CD4-positive, alpha-beta T cell (primary cell): ENCODE results near the gene OTUD4. TPM values are rescaled to one million over a fixed set of nuclear protein-coding genes. Genes with fewer than 3 reads are reported as not detected.
A peak's percentile ranks its signal among the peaks of the same experiment; 100 is the strongest.

ENCODE experiments used
- ATAC-seq: fragments of 200-7000 bp; cut with Tn5 transposase; one replicate; pipeline ENCODE4 v1.10.0; 2022; ENCODE audit warnings: mild to moderate bottlenecking; ENCODE audit not compliant: poor library complexity
- CTCF ChIA-PET: fragments of 350-600 bp; sonication (Branson Sonifier 250); formaldehyde crosslinking; loops from one replicate; lab custom pipeline; 2021; ENCODE audit warnings: antibody characterized with exemption, inconsistent platforms; lab: Charles Lee
- POLR2A ChIA-PET: fragments of 350-600 bp; sonication (Branson Sonifier 250); formaldehyde crosslinking; loops from one replicate; lab custom pipeline; 2021; ENCODE audit warnings: antibody characterized with exemption, inconsistent platforms; lab: Charles Lee
- DNase-seq, 14 experiments: peaks; one replicate each; pipeline ENCODE4 v3.0.0-alpha.2; 2013 to 2020; ENCODE audit warnings: mixed read lengths in 2 of 14
- H3K27ac ChIP-seq, 2 donors: one replicate each; pipeline versions ENCODE4 v1.5.1 to v1.7.0; 2013; ENCODE audit warnings: low read length in 2 of 2, low read depth in 1 of 2, mild to moderate bottlenecking in 1 of 2
- H3K27me3 ChIP-seq, 2 experiments: 1 replicate in 1 of 2; 2 replicates in 1 of 2; pipeline versions ENCODE4 v1.6.1 to v1.7.0; 2013; ENCODE audit warnings: low read length in 2 of 2, control low read depth in 1 of 2, mild to moderate bottlenecking in 1 of 2, moderate library complexity in 1 of 2; ENCODE audit not compliant: insufficient read depth in 2 of 2, control insufficient read depth in 1 of 2
- H3K36me3 ChIP-seq: one replicate; pipeline ENCODE4 v1.6.1; 2013; ENCODE audit warnings: low read length, control low read depth; ENCODE audit not compliant: insufficient read depth
- H3K4me1 ChIP-seq: one replicate; pipeline ENCODE4 v1.6.1; 2013; ENCODE audit warnings: low read length, control low read depth; ENCODE audit not compliant: insufficient read depth
- H3K4me3 ChIP-seq: one replicate; pipeline ENCODE4 v1.5.1; 2013; ENCODE audit warnings: mild to moderate bottlenecking, low read length, moderate library complexity
- H3K9me3 ChIP-seq, 2 experiments: 1 replicate in 1 of 2; 2 replicates in 1 of 2; pipeline versions ENCODE4 v1.6.1 to v1.7.0; 2013; ENCODE audit warnings: low read length in 2 of 2, mild to moderate bottlenecking in 2 of 2, control low read depth in 1 of 2, moderate library complexity in 1 of 2; ENCODE audit not compliant: control insufficient read depth in 1 of 2, insufficient read depth in 1 of 2
- H3K27ac Mint-ChIP-seq: one replicate; pipeline ENCODE4 v1.8.0; 2020; ENCODE audit warnings: mixed read lengths
- H3K27me3 Mint-ChIP-seq: one replicate; pipeline ENCODE4 v1.8.0; 2021; ENCODE audit warnings: mixed read lengths
- H3K36me3 Mint-ChIP-seq: one replicate; pipeline ENCODE4 v1.8.0; 2021; ENCODE audit warnings: low read depth, mixed read lengths
- H3K4me1 Mint-ChIP-seq: one replicate; pipeline ENCODE4 v1.8.0; 2021; ENCODE audit warnings: low read depth, mixed read lengths
- H3K4me3 Mint-ChIP-seq: one replicate; pipeline ENCODE4 v1.8.0; 2020; ENCODE audit warnings: mild to moderate bottlenecking, mixed read lengths
- H3K9me3 Mint-ChIP-seq: one replicate; pipeline ENCODE4 v1.8.0; 2020; ENCODE audit warnings: mixed read lengths
- CTCF ChIP-seq: fragments of 200-600 bp; IDR thresholded peaks from one replicate; pipeline ENCODE4 v1.8.0; 2022; ENCODE audit warnings: antibody characterized with exemption, mild to moderate bottlenecking
- intact Hi-C, 2 experiments: fragments of 100-400 bp; cut with DNase I in 1 of 2; cut with micrococcal nuclease in 1 of 2; formaldehyde crosslinking; loops; one replicate each; pipeline versions ENCODE4 v1.15.1 to v1.9.0; 2023 to 2025; cut with DNase I, micrococcal nuclease
- total RNA-seq, 174 experiments: library from RNA in 2 of 174; stranded (reverse) in 2 of 174; gene quantifications; one replicate each; pipeline ENCODE4 v1.2.3 and lab custom pipeline; 2021 to 2026

OTUD4 gene
- total RNA-seq, 2 experiments from 2014 or later, result 75.1 to 81.1 TPM

GRCh38 chr4:145101091-145101490 lies 79.3 kb downstream of the OTUD4 start:
- no peak for TF ChIP-seq CTCF
- H3K9me3 Mint-ChIP-seq, result no peaks in the 10 kb centered on the region
- H3K27ac ChIP-seq, result no peak overlapping the region
- H3K4me3 ChIP-seq, result no peak overlapping the region
- no peaks in the 10 kb centered on the region for H3K27me3 ChIP-seq
- H3K9me3 ChIP-seq, result no peaks in the 10 kb centered on the region
- H3K36me3 ChIP-seq, result peaks cover 23% of the 10 kb centered on the region
- H3K4me3 Mint-ChIP-seq, result no peak overlapping the region
- peaks cover 26% of the 10 kb centered on the region for H3K4me1 ChIP-seq
- DNase-seq (no peak), ATAC-seq (no peak)
- no peak overlapping the region for H3K27ac Mint-ChIP-seq
- H3K27me3 Mint-ChIP-seq, result no peaks in the 10 kb centered on the region
- ChIA-PET POLR2A (interaction anchor here (1.5 kb wide), 1 partner anchor 80 kb away, joined by 4 read pairs; the partner anchor contains the start of gene OTUD4), CTCF (no interaction called here)
- intact Hi-C loops, result loop anchor here in 1 of 2 experiments (5.0 kb wide), 1 partner anchor 1584 kb away; no protein-coding TSS in a partner anchor
- peaks cover 36% of the 10 kb centered on the region for H3K36me3 Mint-ChIP-seq
- H3K4me1 Mint-ChIP-seq, result peaks cover 34% of the 10 kb centered on the region

- no peaks in the 10 kb centered on the region for H3K9me3 Mint-ChIP-seq
- intact Hi-C loops, result loop anchor here (2.0 to 10.0 kb wide), 8 partner anchors 79 to 1915 kb away; partner anchors contain the start of genes MMAA (in 2 of the 2), LSM6 (in 1 of the 2), SMAD1 (in 1 of the 2) and USP38 (in 1 of the 2)
- POLR2A ChIA-PET, result interaction anchor here (0.6 to 2.6 kb wide), 4 partner anchors 15 to 518 kb away, joined by 3 to 38 read pairs (median 8); no protein-coding TSS in a partner anchor
- no peak for ATAC-seq
- peak overlapping the region; percentile 95 for H3K4me3 Mint-ChIP-seq
- peak overlapping the region; percentile 99 for H3K27ac Mint-ChIP-seq
- peaks cover 26% of the 10 kb centered on the region for H3K4me1 ChIP-seq
- H3K36me3 Mint-ChIP-seq, result peaks cover 35% of the 10 kb centered on the region
- no peaks in the 10 kb centered on the region for H3K27me3 Mint-ChIP-seq
- CTCF ChIA-PET, result interaction anchor here (2.4 kb wide), 1 partner anchor 1541 kb away, joined by 6 read pairs; no protein-coding TSS in a partner anchor
- H3K4me3 ChIP-seq, result peak overlapping the region; percentile 93
- peak in 1 of 14 experiments; percentile 8 for DNase-seq
- H3K36me3 ChIP-seq, result peaks cover 16% of the 10 kb centered on the region
- H3K4me1 Mint-ChIP-seq, result peaks cover 43% of the 10 kb centered on the region
- no peak for TF ChIP-seq CTCF
- no peak overlapping the region for H3K27ac ChIP-seq
- no peaks in the 10 kb centered on the region for H3K27me3 ChIP-seq
- no peaks in the 10 kb centered on the region for H3K9me3 ChIP-seq
These were observed 80.7 kb downstream of the OTUD4 start for GRCh38 chr4:145099653-145100052.

- H3K27me3 ChIP-seq, result no peaks in the 10 kb centered on the region
- Mint-ChIP-seq H3K27ac (peak overlapping the region; percentile 99), H3K4me1 (peaks cover 47% of the 10 kb centered on the region), H3K4me3 (peak overlapping the region; percentile 95), H3K27me3 (no peaks in the 10 kb centered on the region), H3K36me3 (peaks cover 41% of the 10 kb centered on the region), H3K9me3 (no peaks in the 10 kb centered on the region)
- ATAC-seq (peak; percentile 42), DNase-seq (peak in 11 of 14 experiments; percentile 8 to 75 (median 24))
- CTCF ChIA-PET, result interaction anchor here (1.4 to 2.4 kb wide), 2 partner anchors 82 to 1540 kb away, joined by 3 to 6 read pairs; no protein-coding TSS in a partner anchor
- H3K36me3 ChIP-seq, result peaks cover 20% of the 10 kb centered on the region
- intact Hi-C loops, result loop anchor here (1.0 to 10.0 kb wide), 8 partner anchors 80 to 1914 kb away; partner anchors contain the start of genes MMAA (in 2 of the 2), LSM6 (in 1 of the 2), OTUD4 (in 1 of the 2) and SMAD1 (in 1 of the 2)
- peaks cover 25% of the 10 kb centered on the region for H3K4me1 ChIP-seq
- H3K27ac ChIP-seq, result peak overlapping the region; percentile 76 to 90
- no peaks in the 10 kb centered on the region for H3K9me3 ChIP-seq
- peak overlapping the region; percentile 93 for H3K4me3 ChIP-seq
- TF ChIP-seq CTCF, result no peak
- POLR2A ChIA-PET, result interaction anchor here (0.8 to 2.6 kb wide), 14 partner anchors 10 to 840 kb away, joined by 3 to 38 read pairs (median 6); partner anchors contain the start of genes MMAA, OTUD4 and ZNF827
These were observed 81.7 kb downstream of the OTUD4 start for GRCh38 chr4:145098675-145099037.
